Stimulated activated CD8-positive, alpha-beta memory T cell treated with anti-CD3 and anti-CD28 coated beads, Interleukin-12 subunit alpha, Interleukin-12 subunit beta, amount 100 ng/mL, for 24 hours (primary cell): ENCODE data around the gene ANKFN1.

ENCODE experiments used
- DNase-seq: peaks from one replicate; pipeline ENCODE4 v3.0.0-alpha.2; 2020; ENCODE audit errors: extremely low read depth

ANKFN1 gene

GRCh38 chr17:56499799-56500388 is 346.6 kb downstream of the ANKFN1 start:
- DNase-seq: no peak

- DNase-seq: no peak
These were observed 348.9 kb downstream of the ANKFN1 start for GRCh38 chr17:56502120-56502654.

GRCh38 chr17:56505154-56505756 is 352.0 kb downstream of the ANKFN1 start:
- no peak for DNase-seq

- no peak for DNase-seq
These were observed 353.1 kb downstream of the ANKFN1 start for GRCh38 chr17:56506349-56506748.

- DNase-seq: no peak
These were observed 357.5 kb downstream of the ANKFN1 start for GRCh38 chr17:56510554-56511342.

GRCh38 chr17:56514264-56514663 is 361.0 kb downstream of the ANKFN1 start:
- DNase-seq: no peak

GRCh38 chr17:56514899-56515298 is 361.6 kb downstream of the ANKFN1 start:
- DNase-seq: no peak

- no peak for DNase-seq
These were observed 368.3 kb downstream of the ANKFN1 start for GRCh38 chr17:56521414-56522141.

- no peak for DNase-seq
These were observed 369.8 kb downstream of the ANKFN1 start for GRCh38 chr17:56523042-56523441.

GRCh38 chr17:56528696-56529095 is 375.4 kb downstream of the ANKFN1 start:
- DNase-seq: no peak

GRCh38 chr17:56532926-56533325 is 379.7 kb downstream of the ANKFN1 start:
- no peak for DNase-seq

GRCh38 chr17:56536766-56537165 is 383.5 kb downstream of the ANKFN1 start:
- DNase-seq: no peak

GRCh38 chr17:56540836-56541235 is 387.6 kb downstream of the ANKFN1 start:
- DNase-seq: no peak

GRCh38 chr17:56543280-56543679 is 390.0 kb downstream of the ANKFN1 start:
- DNase-seq: no peak

- no peak for DNase-seq
These were observed 391.8 kb downstream of the ANKFN1 start for GRCh38 chr17:56545106-56545505.

GRCh38 chr17:56545930-56546329 is 392.7 kb downstream of the ANKFN1 start:
- no peak for DNase-seq

- DNase-seq: no peak
These were observed 395.4 kb downstream of the ANKFN1 start for GRCh38 chr17:56548661-56549060.

GRCh38 chr17:56549501-56549900 is 396.2 kb downstream of the ANKFN1 start:
- no peak for DNase-seq

GRCh38 chr17:56557682-56558081 is 404.4 kb downstream of the ANKFN1 start:
- no peak for DNase-seq

- DNase-seq: no peak
These were observed 404.8 kb downstream of the ANKFN1 start for GRCh38 chr17:56558088-56558487.
